Muscle of arm (tissue), 14 donors: ENCODE data around the gene GSK3B. TPM values are rescaled to one million over a fixed set of nuclear protein-coding genes. Genes with fewer than 3 reads are reported as not detected.

ENCODE experiments used
- DNase-seq: peaks from one replicate; pipeline ENCODE4 v3.0.0-alpha.2; 2013
- long read RNA-seq, 11 donors: transcript quantifications; one replicate each; lab custom pipeline, GENCODE V29; 2026
- polyA plus RNA-seq, 12 donors: library from polyadenylated mRNA; unstranded; fragments of 120-200 nt; gene quantifications; one replicate each; pipeline ENCODE4 v1.2.1, GENCODE V29; 2013; ENCODE audit not compliant: insufficient read length in 12 of 12

The GSK3B gene
- 10 to 100 TPM in 11 of 12 donors, not detected in 1; 26.2 to 43.2 (median 31.5) TPM for polyA plus RNA-seq
- long read RNA-seq, donor 1, full-length matches to known transcripts, result 5 of 14 reads
- long read RNA-seq, donor 1, partial matches to known transcripts, result 9 of 14 reads
- long read RNA-seq, donor 1, other reads (novel, unspliced or antisense), result 0 of 14 reads
- long read RNA-seq, donor 2, full-length matches to known transcripts, result 9 of 9 reads
- long read RNA-seq, donor 2, partial matches to known transcripts, result 0 of 9 reads
- long read RNA-seq, donor 2, other reads (novel, unspliced or antisense), result 0 of 9 reads
- long read RNA-seq, donor 3, full-length matches to known transcripts, result 2 of 2 reads
- long read RNA-seq, donor 3, partial matches to known transcripts, result 0 of 2 reads
- long read RNA-seq, donor 3, other reads (novel, unspliced or antisense), result 0 of 2 reads
- long read RNA-seq, donor 4, full-length matches to known transcripts, result 1 of 1 reads
- long read RNA-seq, donor 4, partial matches to known transcripts, result 0 of 1 reads
- long read RNA-seq, donor 4, other reads (novel, unspliced or antisense), result 0 of 1 reads
- long read RNA-seq, donor 5, full-length matches to known transcripts, result 4 of 13 reads
- long read RNA-seq, donor 5, partial matches to known transcripts, result 9 of 13 reads
- long read RNA-seq, donor 5, other reads (novel, unspliced or antisense), result 0 of 13 reads
- long read RNA-seq, donor 6, full-length matches to known transcripts, result 3 of 3 reads
- long read RNA-seq, donor 6, partial matches to known transcripts, result 0 of 3 reads
- long read RNA-seq, donor 6, other reads (novel, unspliced or antisense), result 0 of 3 reads
- long read RNA-seq, donor 7, full-length matches to known transcripts, result 2 of 2 reads
- long read RNA-seq, donor 7, partial matches to known transcripts, result 0 of 2 reads
- long read RNA-seq, donor 7, other reads (novel, unspliced or antisense), result 0 of 2 reads
- long read RNA-seq, donor 8, full-length matches to known transcripts, result 7 of 14 reads
- long read RNA-seq, donor 8, partial matches to known transcripts, result 7 of 14 reads
- long read RNA-seq, donor 8, other reads (novel, unspliced or antisense), result 0 of 14 reads
- long read RNA-seq, donor 9, full-length matches to known transcripts, result 1 of 1 reads
- long read RNA-seq, donor 9, partial matches to known transcripts, result 0 of 1 reads
- long read RNA-seq, donor 9, other reads (novel, unspliced or antisense), result 0 of 1 reads
- long read RNA-seq, donor 10, full-length matches to known transcripts, result 4 of 4 reads
- long read RNA-seq, donor 10, partial matches to known transcripts, result 0 of 4 reads
- long read RNA-seq, donor 10, other reads (novel, unspliced or antisense), result 0 of 4 reads
- long read RNA-seq, donor 11, full-length matches to known transcripts, result 7 of 7 reads
- long read RNA-seq, donor 11, partial matches to known transcripts, result 0 of 7 reads
- long read RNA-seq, donor 11, other reads (novel, unspliced or antisense), result 0 of 7 reads

DNA sequence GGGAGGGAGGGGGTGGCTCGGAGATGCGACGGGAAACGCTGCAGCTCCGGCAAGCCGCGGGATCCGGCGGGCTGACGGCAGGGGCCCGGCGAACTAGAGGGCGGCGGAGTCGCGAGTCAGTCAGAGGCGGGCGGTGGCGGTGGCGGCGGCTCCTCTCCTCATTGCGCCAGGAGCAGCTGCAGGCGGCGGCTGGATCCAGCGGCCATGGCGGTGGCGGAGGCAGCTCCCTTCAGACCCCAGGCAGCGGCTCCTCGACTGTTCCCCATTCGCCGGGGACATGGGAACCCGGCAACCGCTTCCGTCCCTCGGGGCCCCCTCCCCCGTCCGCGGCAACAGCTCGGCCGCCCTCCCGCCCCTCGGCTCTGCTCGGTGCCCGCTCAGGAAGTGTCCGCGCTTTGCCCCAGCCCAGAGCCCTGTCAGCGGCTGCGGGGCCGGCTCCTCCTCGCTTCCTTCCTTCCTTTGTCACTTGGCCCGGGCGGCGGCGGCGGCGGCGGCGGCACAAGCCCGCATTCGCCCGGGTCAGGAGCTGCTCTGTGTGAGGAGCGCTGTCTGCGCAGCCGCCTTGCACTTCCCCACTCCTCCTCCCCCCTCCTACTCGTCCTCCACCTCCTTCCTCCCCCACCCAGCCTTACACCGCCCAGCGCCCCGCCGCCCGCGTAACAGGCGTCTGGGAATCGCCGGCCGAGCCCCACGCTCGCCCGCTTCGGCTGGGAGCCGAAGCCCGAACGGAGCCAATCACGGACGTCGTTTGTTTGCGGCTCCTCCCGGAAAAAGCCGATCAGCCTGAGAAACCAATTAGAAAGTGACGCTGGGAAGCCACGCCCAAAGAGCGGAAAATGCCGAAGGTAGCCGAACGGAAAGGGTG is at the start of gene GSK3B:
Gene GSK3B, minus strand, starts transcription at position 537 of the 865 bp plus-strand sequence. CDS start 1,013 bp downstream, outside the sequence.
- DNase-seq, result peak; percentile 76

DNA sequence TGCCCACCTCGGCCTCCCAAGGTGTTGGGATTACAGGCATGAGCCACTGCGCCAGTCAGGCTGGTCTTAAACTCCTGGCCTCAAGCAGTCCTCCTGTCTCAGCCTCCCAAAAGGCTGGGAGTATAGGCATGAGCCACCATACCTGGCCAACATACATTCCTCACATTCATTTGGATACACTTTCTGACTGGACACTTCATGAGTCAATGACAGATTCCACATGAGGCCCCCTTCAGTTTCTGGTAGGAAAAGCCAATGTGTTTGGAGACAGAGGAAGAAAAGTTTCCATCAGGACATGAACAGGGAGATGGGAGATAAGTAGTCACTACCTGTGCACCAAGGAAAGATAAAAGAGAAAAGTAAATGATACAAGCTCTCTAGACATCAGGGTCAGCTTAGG is 49.4 kb upstream of the GSK3B start:
- no peak for DNase-seq

DNA sequence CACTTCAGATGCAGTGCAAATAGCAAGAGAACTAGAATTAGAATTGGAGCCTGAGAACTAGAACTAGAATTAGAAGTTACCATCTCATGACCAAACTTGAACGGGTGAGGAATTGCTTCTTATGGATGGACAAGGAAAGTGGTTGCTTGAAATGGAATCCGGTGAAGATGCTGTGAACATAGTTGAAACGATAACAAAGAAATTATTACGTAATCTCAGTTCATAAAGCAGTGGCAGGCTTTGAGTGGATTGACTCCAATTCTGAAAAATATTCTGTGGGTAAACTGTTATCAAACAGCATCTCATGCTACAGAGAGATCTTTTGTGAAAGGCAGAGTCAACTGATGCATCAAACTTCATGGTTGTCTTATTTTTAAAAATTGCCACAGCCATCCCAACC is 48.0 kb upstream of the GSK3B start:
- DNase-seq, result no peak

DNA sequence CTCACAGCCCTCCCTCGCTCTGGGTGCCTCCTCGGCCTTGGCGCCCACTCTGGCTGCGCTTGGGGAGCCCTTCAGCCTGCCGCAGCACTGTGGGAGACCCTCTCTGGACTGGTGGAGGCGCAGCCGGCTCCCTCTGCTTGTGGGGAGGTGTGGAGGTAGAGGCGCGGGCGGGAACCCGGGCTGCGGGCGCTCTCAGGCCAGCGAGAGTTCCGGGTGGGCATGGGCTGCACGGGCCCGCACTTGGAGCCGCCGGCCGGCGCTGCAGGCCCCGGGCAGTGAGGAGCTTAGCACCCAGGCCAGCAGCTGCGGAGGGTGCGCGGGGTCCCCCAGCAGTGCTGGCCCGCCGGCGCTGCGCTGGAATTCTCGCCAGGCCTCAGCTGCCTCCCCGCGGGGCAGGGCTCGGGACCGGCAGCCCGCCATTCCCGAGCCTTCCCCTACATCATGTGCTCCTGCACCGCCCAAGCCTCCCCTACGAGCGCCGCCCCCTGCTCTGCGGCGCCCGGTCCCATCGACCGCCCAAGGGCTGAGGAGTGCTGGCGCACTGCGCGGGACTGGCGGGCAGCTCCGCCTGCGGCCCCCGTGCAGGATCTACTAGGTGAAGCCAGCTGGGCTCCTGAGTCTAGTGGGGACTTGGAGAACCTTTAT is 46.0 kb upstream of the GSK3B start:
- DNase-seq, result no peak

DNA sequence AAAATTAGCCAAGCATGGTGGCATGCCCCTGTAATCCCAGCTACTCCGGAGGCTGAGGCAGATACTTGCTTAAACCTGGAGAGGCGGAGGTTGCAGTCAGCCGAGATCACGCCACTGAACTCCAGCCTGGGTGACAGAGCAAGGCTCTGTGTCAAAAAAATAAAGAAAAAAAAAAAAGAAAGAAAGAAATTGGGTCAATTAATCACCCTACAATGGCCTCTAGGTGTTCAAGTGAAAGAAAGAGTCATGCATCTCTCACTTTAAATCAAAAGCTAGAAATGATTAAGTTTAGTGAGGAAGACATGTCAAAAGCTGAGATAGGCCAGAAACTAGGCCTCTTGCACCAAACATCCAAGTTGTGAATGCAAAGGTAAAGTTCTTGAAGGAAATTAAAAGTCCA is 44.9 kb upstream of the GSK3B start:
- DNase-seq, result no peak

DNA sequence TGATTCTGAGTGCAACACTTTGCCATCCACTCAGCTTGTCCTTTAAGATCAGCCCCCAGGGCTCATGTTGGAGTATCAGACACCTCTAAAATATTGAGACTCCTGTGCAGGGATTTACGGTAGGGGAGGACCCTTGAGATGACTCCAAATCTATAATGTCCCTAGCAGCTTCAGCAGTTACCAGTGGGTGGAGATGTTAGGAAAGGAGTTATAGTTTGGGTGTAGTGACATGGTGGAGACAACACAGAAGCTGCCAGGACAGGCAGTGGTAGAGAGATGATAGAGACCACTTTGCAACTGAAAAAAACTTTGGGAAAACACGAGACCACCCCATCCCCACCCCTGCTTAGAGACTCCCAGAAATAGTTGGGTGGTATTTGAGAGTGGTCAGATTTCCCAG is 43.3 kb upstream of the GSK3B start:
- no peak for DNase-seq

DNA sequence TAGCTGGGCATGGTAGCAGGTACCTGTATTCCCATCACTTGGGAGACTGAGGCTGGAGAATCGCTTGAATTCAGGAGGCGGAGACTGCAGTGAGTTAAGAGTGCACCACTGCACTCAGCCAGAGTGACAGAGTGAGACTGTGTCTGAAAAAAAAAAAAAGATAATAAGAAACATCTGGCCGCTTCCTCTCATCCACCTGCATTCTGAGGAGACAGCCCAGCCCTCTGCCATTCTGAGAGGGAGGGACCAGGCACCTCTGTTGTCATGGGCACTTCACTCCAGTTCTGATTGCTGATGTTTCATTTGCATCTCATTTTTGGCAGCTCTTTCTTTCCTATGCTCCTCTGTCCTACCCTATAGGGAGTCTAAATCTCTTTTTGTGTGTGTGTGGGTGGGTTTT is 36.4 kb upstream of the GSK3B start:
- DNase-seq, result no peak

DNA sequence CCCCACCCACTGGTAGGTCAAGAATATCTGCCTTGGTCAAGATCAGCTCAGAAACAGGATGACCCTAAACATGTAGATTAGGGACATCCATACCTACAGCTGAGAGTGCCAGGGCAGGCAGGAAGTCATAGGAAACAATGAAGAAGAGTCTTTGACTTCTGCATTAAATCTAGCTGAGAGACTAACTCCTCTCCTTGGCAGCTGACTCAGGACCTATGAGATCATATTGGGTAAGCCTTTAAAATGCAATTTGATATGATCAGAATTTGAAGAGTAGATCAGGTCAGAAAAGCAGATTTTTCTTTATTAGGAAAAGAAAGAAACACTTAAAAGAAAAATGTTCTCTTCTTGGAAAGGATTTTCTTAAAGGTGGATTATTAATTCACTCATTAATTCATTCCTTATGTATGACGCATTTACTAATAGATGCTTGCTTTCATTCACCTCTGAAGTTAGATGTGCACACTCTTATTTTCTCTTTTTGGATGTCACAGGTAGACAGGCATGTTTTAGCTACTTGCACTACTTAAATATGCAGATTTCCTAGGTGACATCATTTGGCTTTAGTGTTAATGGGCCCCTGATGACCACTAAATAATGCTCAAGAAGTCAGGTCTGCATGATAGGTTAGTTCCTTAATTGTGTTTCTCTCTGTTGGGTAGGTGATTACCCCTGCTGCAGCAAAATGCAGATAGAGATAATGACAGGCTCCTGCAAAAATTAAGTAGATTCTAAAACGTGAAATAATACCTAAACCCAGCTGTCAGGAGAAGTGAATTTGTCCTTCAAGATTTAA is 35.7 kb upstream of the GSK3B start:
- DNase-seq, result no peak

DNA sequence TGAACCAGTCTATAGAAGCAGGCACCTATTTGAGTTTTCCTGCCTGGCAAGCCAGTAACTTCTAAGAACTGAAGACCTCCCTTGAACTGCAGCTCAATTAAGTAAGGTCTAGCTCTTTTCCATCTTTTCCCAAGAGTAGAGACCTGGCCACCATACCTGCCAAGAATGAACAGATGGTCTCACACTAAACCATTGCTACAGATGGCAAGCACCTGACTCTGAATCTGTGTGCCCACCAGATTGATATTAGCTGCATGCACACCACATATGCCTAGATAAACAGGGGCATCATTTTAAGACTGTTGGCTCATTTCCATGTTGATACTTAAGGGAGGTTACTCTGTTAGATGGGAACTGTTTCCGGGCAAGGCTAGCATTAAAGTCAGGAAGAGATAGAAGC is 34.8 kb upstream of the GSK3B start:
- no peak for DNase-seq

DNA sequence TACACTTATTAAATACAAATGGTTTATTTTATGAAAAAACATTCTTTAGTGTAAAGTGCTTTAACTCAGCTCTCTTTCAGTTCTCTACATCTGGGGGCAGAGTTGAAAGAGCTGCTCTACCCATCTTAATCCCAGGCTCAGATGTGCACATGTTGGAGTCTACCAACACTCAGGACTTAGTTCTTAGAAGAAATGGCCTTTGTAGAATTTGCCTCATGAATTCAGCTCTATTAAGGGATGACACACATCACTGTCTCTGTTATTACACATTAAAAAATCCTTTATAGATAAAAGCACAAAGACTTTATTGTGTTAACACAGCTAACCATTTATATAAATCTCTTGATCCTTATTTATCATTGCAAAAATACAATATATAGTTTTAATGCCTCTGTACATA is 31.7 kb upstream of the GSK3B start:
- no peak for DNase-seq

DNA sequence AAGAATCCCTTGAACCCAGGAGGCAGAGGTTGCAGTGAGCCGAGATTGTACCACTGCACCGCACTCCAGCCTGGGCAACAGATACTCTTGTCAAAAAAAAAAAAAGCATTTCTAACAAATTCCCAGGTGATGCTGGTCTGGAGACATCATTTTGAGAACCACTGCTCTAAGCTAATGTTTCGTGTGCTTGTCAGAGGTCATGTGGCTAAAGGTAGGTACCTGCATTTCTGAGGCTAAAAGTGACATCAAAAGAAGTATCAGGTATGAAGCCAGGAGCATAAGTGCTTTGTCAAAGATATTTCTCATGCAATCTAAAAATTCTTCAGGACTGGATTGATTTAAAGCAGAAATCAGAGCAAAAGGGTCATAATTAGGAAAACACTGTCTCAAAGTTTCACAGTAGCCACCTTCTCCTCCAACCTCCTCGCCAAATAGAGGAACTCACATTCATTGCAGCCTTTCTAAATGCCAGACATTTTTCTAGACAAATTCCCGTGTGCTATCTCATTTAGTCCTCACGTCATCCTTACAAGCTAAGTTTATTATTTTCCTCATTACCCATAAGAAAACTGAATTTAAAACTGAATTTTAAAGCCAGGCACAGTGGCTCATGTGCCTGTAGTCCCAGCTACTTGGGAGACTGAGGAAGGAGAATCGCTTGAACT is 25.7 kb upstream of the GSK3B start:
- DNase-seq, result no peak

DNA sequence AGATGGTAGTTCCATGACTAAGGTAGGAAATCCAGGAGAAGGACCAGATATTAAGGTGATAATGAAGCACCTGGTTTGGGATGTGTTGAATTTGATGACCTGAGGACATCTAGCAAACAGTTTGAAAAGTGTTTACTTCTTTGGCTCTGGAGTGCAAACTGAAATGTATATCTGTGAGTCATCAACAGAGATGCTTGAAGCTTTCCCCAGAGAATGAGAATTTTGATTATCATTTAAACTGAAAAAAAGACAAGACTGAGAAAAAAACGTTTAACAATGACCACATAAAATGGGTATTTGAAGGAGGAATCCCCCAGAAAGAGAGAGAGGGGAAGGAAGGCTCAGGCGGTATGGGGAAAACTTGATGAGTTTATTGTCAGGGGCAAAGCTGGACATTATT is 20.7 kb upstream of the GSK3B start:
- DNase-seq, result no peak

DNA sequence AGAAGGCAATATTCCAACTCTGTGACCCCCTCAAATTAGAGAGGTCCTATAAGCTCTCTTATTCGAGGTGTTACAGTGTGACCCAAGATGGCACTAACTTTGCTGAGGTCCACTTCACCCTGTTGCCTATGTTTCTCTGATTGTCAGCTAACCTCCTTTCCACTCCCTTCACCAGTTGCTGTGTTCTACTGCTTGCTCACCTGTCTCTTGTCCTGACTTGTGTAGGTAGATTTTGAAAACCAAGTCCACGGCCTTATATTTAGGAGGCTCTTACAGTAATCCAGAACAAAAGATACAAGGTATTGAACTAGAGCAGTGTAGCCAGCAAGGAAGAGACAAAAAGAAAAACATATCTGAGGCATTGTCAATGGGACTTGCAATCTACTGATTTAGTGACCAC is 20.1 kb upstream of the GSK3B start:
- no peak for DNase-seq

DNA sequence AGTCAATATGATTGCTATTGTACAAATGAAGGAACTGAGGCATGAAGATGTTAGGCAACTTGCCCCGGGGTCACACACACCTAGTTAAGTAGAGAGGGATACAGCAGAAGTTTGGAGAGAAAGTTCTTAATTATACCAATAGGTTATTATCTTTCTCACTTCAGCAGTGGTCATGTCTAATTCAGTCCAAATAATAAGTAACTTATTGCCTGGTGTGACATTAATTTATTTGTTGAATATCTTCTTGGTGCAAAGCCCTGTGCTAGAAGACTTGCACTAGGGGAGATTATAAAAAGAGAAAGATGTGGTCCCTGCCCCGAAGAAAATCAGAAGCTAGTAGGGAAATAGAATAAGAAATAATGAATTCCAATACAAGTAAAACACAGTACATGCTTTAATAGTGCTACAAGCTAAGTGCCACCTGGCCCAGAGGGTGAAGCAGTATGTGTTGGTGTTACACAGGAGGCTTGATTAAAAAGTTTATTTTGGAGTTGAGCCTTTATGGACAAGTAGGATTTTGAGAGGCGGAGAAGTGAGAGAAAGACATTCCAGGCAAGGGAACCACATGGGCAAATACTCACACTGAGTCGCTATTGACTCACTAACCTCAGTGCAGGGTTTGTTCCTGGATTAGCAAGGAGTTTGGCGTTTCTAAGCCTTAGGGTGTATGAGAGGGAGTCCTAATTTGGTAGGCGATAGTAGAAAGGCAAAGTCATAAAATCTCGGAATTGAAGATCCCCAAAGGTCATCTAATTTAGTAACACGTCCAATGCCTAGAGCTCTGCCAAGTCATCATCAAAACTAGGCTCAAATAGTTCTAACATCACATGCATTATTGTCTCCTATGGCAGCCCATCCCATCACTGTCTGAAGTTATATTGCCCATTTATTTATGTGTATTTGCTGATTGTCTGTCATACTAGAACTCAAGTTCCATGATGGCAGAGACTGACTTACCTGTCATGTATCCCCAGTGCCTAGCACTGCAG is 19.2 kb upstream of the GSK3B start:
- no peak for DNase-seq

DNA sequence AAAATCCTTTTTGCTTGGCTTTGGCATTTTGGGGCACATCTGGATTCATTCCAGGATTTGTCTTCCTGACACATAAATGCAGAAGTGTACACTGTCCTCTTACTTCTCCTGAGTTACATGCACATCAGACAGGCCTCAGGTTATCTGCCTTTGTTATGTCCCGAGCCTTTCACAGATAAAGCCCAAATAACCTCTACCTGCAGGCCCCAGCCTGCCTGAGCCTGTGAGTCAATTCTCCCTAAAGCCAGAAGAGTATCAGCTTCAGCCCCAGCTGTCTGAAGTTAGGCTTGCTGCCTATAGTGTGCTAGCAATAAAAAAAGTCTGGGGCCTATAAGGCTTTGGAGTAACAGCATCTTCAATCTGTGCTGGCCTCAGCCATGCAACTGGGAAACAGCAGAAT is 17.7 kb upstream of the GSK3B start:
- DNase-seq, result no peak

DNA sequence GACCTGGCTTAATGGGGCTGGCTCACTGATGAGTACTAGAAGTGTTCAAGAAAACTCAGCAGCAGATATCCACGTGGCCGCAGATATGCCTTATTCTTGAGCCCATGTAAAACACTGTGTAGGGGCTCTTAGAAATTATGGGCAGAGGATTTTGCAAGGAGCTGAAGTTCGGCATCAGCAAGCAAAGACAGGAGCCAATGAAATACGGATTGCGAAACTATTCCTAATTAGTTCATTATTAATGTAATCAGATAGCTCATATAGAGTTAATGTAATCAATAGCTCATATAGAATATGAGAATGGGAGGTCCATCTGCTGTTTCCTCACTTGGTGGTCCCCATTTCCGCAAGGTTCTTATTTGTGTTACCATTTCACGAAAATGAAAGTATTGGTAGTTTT is 9.0 kb upstream of the GSK3B start:
- no peak for DNase-seq

DNA sequence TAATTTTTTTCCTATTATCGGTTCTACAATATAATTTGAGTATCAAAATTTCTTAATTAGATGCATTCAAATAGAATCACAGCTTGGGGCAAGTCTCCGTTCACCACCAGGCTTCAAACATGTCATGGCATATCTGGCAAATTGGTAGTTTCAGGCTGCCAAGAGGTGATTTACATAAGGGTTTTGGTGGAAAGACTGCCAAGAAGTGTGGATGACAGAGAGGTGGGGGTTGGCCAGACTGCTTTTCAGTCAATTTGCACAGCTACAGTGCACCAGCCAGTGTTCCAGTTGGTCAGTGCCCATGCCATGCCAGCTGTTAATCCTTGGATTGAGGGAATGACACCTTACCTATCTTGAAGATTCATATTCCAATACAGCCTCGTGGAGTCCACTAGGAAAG is 8.4 kb upstream of the GSK3B start:
- DNase-seq, result no peak
